ENCODE measurements around the gene AP1M1. TPM values are rescaled to one million over a fixed set of nuclear protein-coding genes. Genes with fewer than 3 reads are reported as not detected.

Gene AP1M1
- total RNA-seq: 108 TPM
- polyA plus RNA-seq: 100 to 1,000 TPM; 153 to 161 (median 159) TPM

GRCh38 chr19:16197622-16198369, at the start of gene AP1M1:
Gene AP1M1 (plus strand): TSS chr19:16197911. CDS start chr19:16198027, 116 bp downstream.
- Histone ChIP-seq H3K9me3 (ENCODE audit: control insufficient read depth in 2 of 2, low read length in 2 of 2) (no peaks in the 10 kb centered on the region), H3K4me3 (ENCODE audit: low read depth, low read length) (peak within 1 kb of the TSS; percentile 85), H3K27ac (ENCODE audit: insufficient read depth, low read length, poor library complexity, severe bottlenecking) (peak within 1 kb of the TSS; percentile 90), H3K4me1 (ENCODE audit: control insufficient read depth, insufficient read depth, low read length, poor library complexity, severe bottlenecking) (peaks cover 30% of the 10 kb centered on the region), H3K36me3 (ENCODE audit: control insufficient read depth, insufficient read depth, low read length) (peaks cover 24% of the 10 kb centered on the region), H3K27me3 (ENCODE audit: control insufficient read depth, insufficient read depth, low read length) (no peaks in the 10 kb centered on the region)
- DNase-seq (peak; percentile 98 to 99 (median 99)), ATAC-seq (ENCODE audit: low read depth in 2 of 2) (peak; percentile 83 to 85)
- Mint-ChIP-seq H3K4me3 (peak within 1 kb of the TSS; percentile 90 to 93 (median 92)), H3K36me3 (peaks cover 18% of the 10 kb centered on the region), H3K9me3 (peaks cover 0 to 2% (median 0%) of the 10 kb centered on the region in 7 donors), H3K27ac (peak within 1 kb of the TSS; percentile 94 to 99 (median 98)), H3K27me3 (no peaks in the 10 kb centered on the region), H3K4me1 (peaks cover 11 to 47% (median 24%) of the 10 kb centered on the region in 4 donors)

GRCh38 chr19:16148443-16149229, 49.1 kb upstream of the AP1M1 start:
- Mint-ChIP-seq H3K27ac (peak overlapping the region in 2 of 3 donors; percentile 46 to 52), H3K4me3 (no peak overlapping the region), H3K4me1 (peaks cover 0 to 25% (median 14%) of the 10 kb centered on the region in 4 donors), H3K27me3 (no peaks in the 10 kb centered on the region), H3K9me3 (peaks cover 0 to 1% (median 0%) of the 10 kb centered on the region in 7 donors), H3K36me3 (peaks cover 9% of the 10 kb centered on the region)
- peaks cover 46% of the 10 kb centered on the region for H3K36me3 ChIP-seq (ENCODE audit: control insufficient read depth, insufficient read depth, low read length)
- DNase-seq (no peak), ATAC-seq (ENCODE audit: low read depth in 2 of 2) (no peak)
- no peaks in the 10 kb centered on the region for H3K9me3 ChIP-seq (ENCODE audit: control insufficient read depth in 2 of 2, low read length in 2 of 2)
- H3K27me3 ChIP-seq (ENCODE audit: control insufficient read depth, insufficient read depth, low read length): no peaks in the 10 kb centered on the region
- no peak overlapping the region for H3K4me3 ChIP-seq (ENCODE audit: low read depth, low read length)
- peaks cover 34% of the 10 kb centered on the region for H3K4me1 ChIP-seq (ENCODE audit: control insufficient read depth, insufficient read depth, low read length, poor library complexity, severe bottlenecking)
- no peak overlapping the region for H3K27ac ChIP-seq (ENCODE audit: insufficient read depth, low read length, poor library complexity, severe bottlenecking)

GRCh38 chr19:16153582-16154336, 44.0 kb upstream of the AP1M1 start:
- Histone ChIP-seq H3K4me1 (ENCODE audit: control insufficient read depth, insufficient read depth, low read length, poor library complexity, severe bottlenecking) (no peaks in the 10 kb centered on the region), H3K36me3 (ENCODE audit: control insufficient read depth, insufficient read depth, low read length) (peaks cover 72% of the 10 kb centered on the region), H3K27me3 (ENCODE audit: control insufficient read depth, insufficient read depth, low read length) (no peaks in the 10 kb centered on the region), H3K9me3 (ENCODE audit: control insufficient read depth in 2 of 2, low read length in 2 of 2) (no peaks in the 10 kb centered on the region), H3K4me3 (ENCODE audit: low read depth, low read length) (no peak overlapping the region), H3K27ac (ENCODE audit: insufficient read depth, low read length, poor library complexity, severe bottlenecking) (no peak overlapping the region)
- DNase-seq: peak in 1 of 3 donors; percentile 23
- no peaks in the 10 kb centered on the region for H3K27me3 Mint-ChIP-seq
- peaks cover 29% of the 10 kb centered on the region for H3K36me3 Mint-ChIP-seq
- no peak overlapping the region for H3K4me3 Mint-ChIP-seq
- ATAC-seq (ENCODE audit: low read depth in 2 of 2): no peak
- H3K27ac Mint-ChIP-seq: no peak overlapping the region
- H3K9me3 Mint-ChIP-seq: no peaks in the 10 kb centered on the region
- H3K4me1 Mint-ChIP-seq: peaks cover 0 to 9% (median 6%) of the 10 kb centered on the region in 4 donors

- Histone ChIP-seq H3K9me3 (ENCODE audit: control insufficient read depth in 2 of 2, low read length in 2 of 2) (no peaks in the 10 kb centered on the region), H3K4me3 (ENCODE audit: low read depth, low read length) (no peak overlapping the region), H3K27ac (ENCODE audit: insufficient read depth, low read length, poor library complexity, severe bottlenecking) (no peak overlapping the region), H3K36me3 (ENCODE audit: control insufficient read depth, insufficient read depth, low read length) (peaks cover 64% of the 10 kb centered on the region), H3K27me3 (ENCODE audit: control insufficient read depth, insufficient read depth, low read length) (no peaks in the 10 kb centered on the region), H3K4me1 (ENCODE audit: control insufficient read depth, insufficient read depth, low read length, poor library complexity, severe bottlenecking) (no peaks in the 10 kb centered on the region)
- DNase-seq (no peak), ATAC-seq (ENCODE audit: low read depth in 2 of 2) (no peak)
- H3K4me1 Mint-ChIP-seq: peaks cover 0 to 7% (median 3%) of the 10 kb centered on the region in 4 donors
- no peak overlapping the region for H3K27ac Mint-ChIP-seq
- peaks cover 25% of the 10 kb centered on the region for H3K36me3 Mint-ChIP-seq
- no peaks in the 10 kb centered on the region for H3K9me3 Mint-ChIP-seq
- no peak overlapping the region for H3K4me3 Mint-ChIP-seq
- no peaks in the 10 kb centered on the region for H3K27me3 Mint-ChIP-seq
Observed at GRCh38 chr19:16154557-16154956, 43.2 kb upstream of the AP1M1 start.

DNA sequence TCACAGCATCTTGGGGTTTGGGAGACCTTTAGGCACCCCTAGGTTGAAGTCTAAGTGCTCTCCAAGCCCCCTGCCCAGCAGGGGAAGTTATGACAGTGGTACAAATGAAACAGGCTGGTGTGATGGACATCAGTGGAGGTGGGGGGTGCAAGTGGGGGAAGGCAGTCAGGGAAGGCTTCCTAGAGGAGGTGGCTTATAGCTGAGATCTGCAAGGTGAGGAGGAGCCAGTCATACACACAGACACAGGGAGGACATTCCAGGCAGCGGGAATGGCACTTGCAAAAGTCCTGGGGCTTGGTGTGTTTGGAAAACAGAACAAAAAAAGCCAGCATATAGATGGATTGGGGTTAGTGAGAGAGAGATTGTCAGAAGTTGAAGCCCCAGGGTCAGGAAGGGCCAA, 42.6 kb upstream of the AP1M1 start:
- Mint-ChIP-seq H3K4me1 (peaks cover 0 to 7% (median 3%) of the 10 kb centered on the region in 4 donors), H3K27me3 (no peaks in the 10 kb centered on the region), H3K27ac (peak overlapping the region in 1 of 3 donors; percentile 70), H3K36me3 (peaks cover 25% of the 10 kb centered on the region), H3K9me3 (no peaks in the 10 kb centered on the region), H3K4me3 (peak overlapping the region in 1 of 4 donors; percentile 8)
- DNase-seq (no peak), ATAC-seq (ENCODE audit: low read depth in 2 of 2) (no peak)
- Histone ChIP-seq H3K4me1 (ENCODE audit: control insufficient read depth, insufficient read depth, low read length, poor library complexity, severe bottlenecking) (no peaks in the 10 kb centered on the region), H3K27me3 (ENCODE audit: control insufficient read depth, insufficient read depth, low read length) (no peaks in the 10 kb centered on the region), H3K27ac (ENCODE audit: insufficient read depth, low read length, poor library complexity, severe bottlenecking) (no peak overlapping the region), H3K9me3 (ENCODE audit: control insufficient read depth in 2 of 2, low read length in 2 of 2) (no peaks in the 10 kb centered on the region), H3K4me3 (ENCODE audit: low read depth, low read length) (no peak overlapping the region), H3K36me3 (ENCODE audit: control insufficient read depth, insufficient read depth, low read length) (peaks cover 59% of the 10 kb centered on the region)

- DNase-seq (no peak), ATAC-seq (ENCODE audit: low read depth in 2 of 2) (no peak)
- Mint-ChIP-seq H3K27ac (peak overlapping the region in 2 of 3 donors; percentile 52 to 74), H3K9me3 (no peaks in the 10 kb centered on the region), H3K4me3 (peak overlapping the region in 1 of 4 donors; percentile 21), H3K4me1 (peaks cover 0 to 9% (median 3%) of the 10 kb centered on the region in 4 donors), H3K27me3 (no peaks in the 10 kb centered on the region), H3K36me3 (peaks cover 25% of the 10 kb centered on the region)
- H3K36me3 ChIP-seq (ENCODE audit: control insufficient read depth, insufficient read depth, low read length): peaks cover 49% of the 10 kb centered on the region
- no peaks in the 10 kb centered on the region for H3K27me3 ChIP-seq (ENCODE audit: control insufficient read depth, insufficient read depth, low read length)
- no peaks in the 10 kb centered on the region for H3K4me1 ChIP-seq (ENCODE audit: control insufficient read depth, insufficient read depth, low read length, poor library complexity, severe bottlenecking)
- H3K4me3 ChIP-seq (ENCODE audit: low read depth, low read length): no peak overlapping the region
- no peak overlapping the region for H3K27ac ChIP-seq (ENCODE audit: insufficient read depth, low read length, poor library complexity, severe bottlenecking)
- no peaks in the 10 kb centered on the region for H3K9me3 ChIP-seq (ENCODE audit: control insufficient read depth in 2 of 2, low read length in 2 of 2)
Observed at GRCh38 chr19:16156904-16157303, 40.8 kb upstream of the AP1M1 start.

DNA sequence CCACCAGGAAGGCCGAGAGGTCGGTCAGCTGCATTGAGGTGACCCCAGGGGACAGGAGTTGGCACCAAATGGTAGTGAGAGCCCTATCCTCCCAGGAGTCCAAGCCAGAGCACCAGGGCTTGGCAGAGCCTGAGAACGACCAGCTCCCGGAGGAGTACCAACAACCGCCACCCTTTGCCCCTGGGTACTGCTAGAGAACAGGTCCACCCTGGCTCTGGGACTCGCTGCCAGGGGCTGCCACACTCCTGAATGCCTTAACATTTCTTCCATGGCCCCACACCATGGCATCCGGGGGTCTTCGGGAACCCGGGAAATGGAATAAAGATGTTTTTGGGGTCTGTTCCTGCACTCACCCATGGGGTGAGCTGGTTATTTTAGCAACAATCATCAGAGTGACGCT, 40.1 kb upstream of the AP1M1 start:
- peaks cover 0 to 9% (median 3%) of the 10 kb centered on the region in 4 donors for H3K4me1 Mint-ChIP-seq
- H3K27ac ChIP-seq (ENCODE audit: insufficient read depth, low read length, poor library complexity, severe bottlenecking): no peak overlapping the region

More for the DNA sequence above, 40.1 kb upstream of the AP1M1 start:
- Histone ChIP-seq H3K9me3 (ENCODE audit: control insufficient read depth in 2 of 2, low read length in 2 of 2) (no peaks in the 10 kb centered on the region), H3K36me3 (ENCODE audit: control insufficient read depth, insufficient read depth, low read length) (peaks cover 44% of the 10 kb centered on the region), H3K4me3 (ENCODE audit: low read depth, low read length) (no peak overlapping the region), H3K27me3 (ENCODE audit: control insufficient read depth, insufficient read depth, low read length) (no peaks in the 10 kb centered on the region), H3K4me1 (ENCODE audit: control insufficient read depth, insufficient read depth, low read length, poor library complexity, severe bottlenecking) (no peaks in the 10 kb centered on the region)
- Mint-ChIP-seq H3K9me3 (no peaks in the 10 kb centered on the region), H3K36me3 (peaks cover 23% of the 10 kb centered on the region), H3K27me3 (no peaks in the 10 kb centered on the region), H3K4me3 (no peak overlapping the region), H3K27ac (no peak overlapping the region)
- DNase-seq (no peak), ATAC-seq (ENCODE audit: low read depth in 2 of 2) (peak in 1 of 2 donors; percentile 19)
